GM18505 (cell line): Measurements from ENCODE around the gene PIP5K1B.

Experiments
- ATAC-seq: cut with Tn5 transposase; IDR thresholded peaks from one replicate; pipeline ENCODE4 v1.9.1; 2021; ENCODE audit not compliant: unreplicated experiment
- POLR2A ChIP-seq: IDR thresholded peaks from 4 replicates; pipeline ENCODE4 v1.6.1; 2011; ENCODE audit warnings: borderline replicate concordance; ENCODE audit not compliant: insufficient read depth, insufficient read length; ENCODE audit errors: extremely low read depth

PIP5K1B gene

GRCh38 chr9:68867066-68867465 is 162.0 kb downstream of the PIP5K1B start:
- no peak for TF ChIP-seq POLR2A
- ATAC-seq, result no peak

GRCh38 chr9:68869022-68869421 is 164.0 kb downstream of the PIP5K1B start:
- TF ChIP-seq POLR2A, result no peak
- no peak for ATAC-seq

- TF ChIP-seq POLR2A, result no peak
- ATAC-seq, result no peak
Observed at GRCh38 chr9:68870086-68870485, 165.0 kb downstream of the PIP5K1B start.

- TF ChIP-seq POLR2A, result no peak
- ATAC-seq, result no peak
Observed at GRCh38 chr9:68871236-68871635, 166.2 kb downstream of the PIP5K1B start.

- no peak for ATAC-seq
Observed at GRCh38 chr9:68872026-68872501, 167.0 kb downstream of the PIP5K1B start.

GRCh38 chr9:68873179-68873578 is 168.1 kb downstream of the PIP5K1B start:
- no peak for ATAC-seq
- no peak for TF ChIP-seq POLR2A

More at GRCh38 chr9:68872026-68872501, 167.0 kb downstream of the PIP5K1B start:
- TF ChIP-seq POLR2A, result no peak

- no peak for ATAC-seq
- no peak for TF ChIP-seq POLR2A
Observed at GRCh38 chr9:68876273-68876672, 171.2 kb downstream of the PIP5K1B start.

GRCh38 chr9:68876681-68877080 is 171.6 kb downstream of the PIP5K1B start:
- ATAC-seq, result no peak

GRCh38 chr9:68877219-68877618 is 172.2 kb downstream of the PIP5K1B start:
- no peak for ATAC-seq
- TF ChIP-seq POLR2A, result no peak

More at GRCh38 chr9:68876681-68877080, 171.6 kb downstream of the PIP5K1B start:
- no peak for TF ChIP-seq POLR2A

- no peak for ATAC-seq
Observed at GRCh38 chr9:68878450-68878849, 173.4 kb downstream of the PIP5K1B start.

GRCh38 chr9:68883224-68883623 is 178.2 kb downstream of the PIP5K1B start:
- no peak for TF ChIP-seq POLR2A
- no peak for ATAC-seq

More at GRCh38 chr9:68878450-68878849, 173.4 kb downstream of the PIP5K1B start:
- TF ChIP-seq POLR2A, result no peak

- TF ChIP-seq POLR2A, result no peak
- no peak for ATAC-seq
Observed at GRCh38 chr9:68887232-68887631, 182.2 kb downstream of the PIP5K1B start.

- no peak for TF ChIP-seq POLR2A
- ATAC-seq, result no peak
Observed at GRCh38 chr9:68894502-68894901, 189.5 kb downstream of the PIP5K1B start.

GRCh38 chr9:68895741-68896478 is 190.9 kb downstream of the PIP5K1B start:
- no peak for TF ChIP-seq POLR2A
- ATAC-seq, result no peak
